H1 (cell line): Measurements from ENCODE around the gene USF1. TPM values are rescaled to one million over a fixed set of nuclear protein-coding genes. Genes with fewer than 3 reads are reported as not detected.

ENCODE experiments used
- ATF3 ChIP-seq: IDR thresholded peaks from 2 replicates; pipeline ENCODE4 v1.6.1; 2011; ENCODE audit warnings: low read depth, mild to moderate bottlenecking, low read length; ENCODE audit not compliant: insufficient read depth
- BCL11A ChIP-seq, 2 experiments: IDR thresholded peaks; one replicate each; pipeline ENCODE4 v1.6.1; 2011; ENCODE audit warnings: low read depth in 2 of 2, low read length in 2 of 2, mild to moderate bottlenecking in 2 of 2
- CBX5 ChIP-seq: fragments of 300-800, 300-1000 bp; sonication (generic); IDR thresholded peaks from 2 replicates; pipeline ENCODE4 v1.7.1; 2016; ENCODE audit warnings: antibody characterized with exemption, low read length, low read depth
- CTBP2 ChIP-seq: IDR thresholded peaks from 2 replicates; pipeline ENCODE4 v1.7.0; 2011; ENCODE audit warnings: borderline replicate concordance, mild to moderate bottlenecking, moderate library complexity, mixed read lengths, low read length; ENCODE audit not compliant: insufficient read depth, insufficient read length
- GTF2F1 ChIP-seq: IDR thresholded peaks from 2 replicates; pipeline ENCODE4 v1.6.1; 2012; ENCODE audit warnings: low read depth, low read length, improper control_type of control experiment, borderline replicate concordance
- POLR2A ChIP-seq, 2 experiments: IDR thresholded peaks; 1 replicate in 1 of 2; 2 replicates in 1 of 2; pipeline ENCODE4 v1.6.1; 2011; ENCODE audit warnings: low read depth in 2 of 2, low read length in 2 of 2, mild to moderate bottlenecking in 2 of 2; ENCODE audit errors: control extremely low read depth in 1 of 2
- SUZ12 ChIP-seq: fragments of 200-600 bp; sonication (generic); IDR thresholded peaks from 2 replicates; pipeline ENCODE4 v1.6.1; 2012; ENCODE audit warnings: mild to moderate bottlenecking, inconsistent platforms, low read length, moderate library complexity, mixed read lengths
- TAF7 ChIP-seq: optimal IDR thresholded peaks from 2 replicates; pipeline ENCODE3; 2011; ENCODE audit warnings: low read depth, mild to moderate bottlenecking, inconsistent platforms, low read length, moderate library complexity, borderline replicate concordance
- polyA plus RNA-seq, 7 experiments: library from polyadenylated mRNA; depleted of rRNA in 3 of 7; stranded (reverse) in 5 of 7; unstranded in 2 of 7; fragments of >200 nt in 5 of 7; fragments of 200-250 nt in 2 of 7; gene quantifications; 1 replicate in 5 of 7; 2 replicates in 1 of 7; 4 replicates in 1 of 7; pipeline versions ENCODE4 v1.2.1 to v1.2.3, GENCODE V29; 2011 to 2013; ENCODE audit warnings: missing spikeins in 2 of 7, mixed read lengths in 2 of 7
- total RNA-seq: library from RNA; stranded (reverse); fragmentation: NEBNext Ultra II Directional; extraction: Animal tissue kit (Norgen Biotek cat#: 25700); gene quantifications from 2 replicates; pipeline ENCODE4 v1.2.1, GENCODE V29; 2021
- TF ChIP-seq, protein P1 (sequence below): fragments of 300-600 bp; sonication (generic); IDR thresholded peaks from 2 replicates; pipeline ENCODE4 v1.7.1; 2012; ENCODE audit warnings: low read length, moderate library complexity, mild to moderate bottlenecking, inconsistent platforms; ENCODE audit not compliant: insufficient replicate concordance

USF1 gene
- total and polyA plus RNA-seq, 2 of the 8 experiments (the other 6 are each of a cell fraction or from before 2014, with no cell fraction given): 45.7 to 68.9 TPM

- TF ChIP-seq, protein P1, sequence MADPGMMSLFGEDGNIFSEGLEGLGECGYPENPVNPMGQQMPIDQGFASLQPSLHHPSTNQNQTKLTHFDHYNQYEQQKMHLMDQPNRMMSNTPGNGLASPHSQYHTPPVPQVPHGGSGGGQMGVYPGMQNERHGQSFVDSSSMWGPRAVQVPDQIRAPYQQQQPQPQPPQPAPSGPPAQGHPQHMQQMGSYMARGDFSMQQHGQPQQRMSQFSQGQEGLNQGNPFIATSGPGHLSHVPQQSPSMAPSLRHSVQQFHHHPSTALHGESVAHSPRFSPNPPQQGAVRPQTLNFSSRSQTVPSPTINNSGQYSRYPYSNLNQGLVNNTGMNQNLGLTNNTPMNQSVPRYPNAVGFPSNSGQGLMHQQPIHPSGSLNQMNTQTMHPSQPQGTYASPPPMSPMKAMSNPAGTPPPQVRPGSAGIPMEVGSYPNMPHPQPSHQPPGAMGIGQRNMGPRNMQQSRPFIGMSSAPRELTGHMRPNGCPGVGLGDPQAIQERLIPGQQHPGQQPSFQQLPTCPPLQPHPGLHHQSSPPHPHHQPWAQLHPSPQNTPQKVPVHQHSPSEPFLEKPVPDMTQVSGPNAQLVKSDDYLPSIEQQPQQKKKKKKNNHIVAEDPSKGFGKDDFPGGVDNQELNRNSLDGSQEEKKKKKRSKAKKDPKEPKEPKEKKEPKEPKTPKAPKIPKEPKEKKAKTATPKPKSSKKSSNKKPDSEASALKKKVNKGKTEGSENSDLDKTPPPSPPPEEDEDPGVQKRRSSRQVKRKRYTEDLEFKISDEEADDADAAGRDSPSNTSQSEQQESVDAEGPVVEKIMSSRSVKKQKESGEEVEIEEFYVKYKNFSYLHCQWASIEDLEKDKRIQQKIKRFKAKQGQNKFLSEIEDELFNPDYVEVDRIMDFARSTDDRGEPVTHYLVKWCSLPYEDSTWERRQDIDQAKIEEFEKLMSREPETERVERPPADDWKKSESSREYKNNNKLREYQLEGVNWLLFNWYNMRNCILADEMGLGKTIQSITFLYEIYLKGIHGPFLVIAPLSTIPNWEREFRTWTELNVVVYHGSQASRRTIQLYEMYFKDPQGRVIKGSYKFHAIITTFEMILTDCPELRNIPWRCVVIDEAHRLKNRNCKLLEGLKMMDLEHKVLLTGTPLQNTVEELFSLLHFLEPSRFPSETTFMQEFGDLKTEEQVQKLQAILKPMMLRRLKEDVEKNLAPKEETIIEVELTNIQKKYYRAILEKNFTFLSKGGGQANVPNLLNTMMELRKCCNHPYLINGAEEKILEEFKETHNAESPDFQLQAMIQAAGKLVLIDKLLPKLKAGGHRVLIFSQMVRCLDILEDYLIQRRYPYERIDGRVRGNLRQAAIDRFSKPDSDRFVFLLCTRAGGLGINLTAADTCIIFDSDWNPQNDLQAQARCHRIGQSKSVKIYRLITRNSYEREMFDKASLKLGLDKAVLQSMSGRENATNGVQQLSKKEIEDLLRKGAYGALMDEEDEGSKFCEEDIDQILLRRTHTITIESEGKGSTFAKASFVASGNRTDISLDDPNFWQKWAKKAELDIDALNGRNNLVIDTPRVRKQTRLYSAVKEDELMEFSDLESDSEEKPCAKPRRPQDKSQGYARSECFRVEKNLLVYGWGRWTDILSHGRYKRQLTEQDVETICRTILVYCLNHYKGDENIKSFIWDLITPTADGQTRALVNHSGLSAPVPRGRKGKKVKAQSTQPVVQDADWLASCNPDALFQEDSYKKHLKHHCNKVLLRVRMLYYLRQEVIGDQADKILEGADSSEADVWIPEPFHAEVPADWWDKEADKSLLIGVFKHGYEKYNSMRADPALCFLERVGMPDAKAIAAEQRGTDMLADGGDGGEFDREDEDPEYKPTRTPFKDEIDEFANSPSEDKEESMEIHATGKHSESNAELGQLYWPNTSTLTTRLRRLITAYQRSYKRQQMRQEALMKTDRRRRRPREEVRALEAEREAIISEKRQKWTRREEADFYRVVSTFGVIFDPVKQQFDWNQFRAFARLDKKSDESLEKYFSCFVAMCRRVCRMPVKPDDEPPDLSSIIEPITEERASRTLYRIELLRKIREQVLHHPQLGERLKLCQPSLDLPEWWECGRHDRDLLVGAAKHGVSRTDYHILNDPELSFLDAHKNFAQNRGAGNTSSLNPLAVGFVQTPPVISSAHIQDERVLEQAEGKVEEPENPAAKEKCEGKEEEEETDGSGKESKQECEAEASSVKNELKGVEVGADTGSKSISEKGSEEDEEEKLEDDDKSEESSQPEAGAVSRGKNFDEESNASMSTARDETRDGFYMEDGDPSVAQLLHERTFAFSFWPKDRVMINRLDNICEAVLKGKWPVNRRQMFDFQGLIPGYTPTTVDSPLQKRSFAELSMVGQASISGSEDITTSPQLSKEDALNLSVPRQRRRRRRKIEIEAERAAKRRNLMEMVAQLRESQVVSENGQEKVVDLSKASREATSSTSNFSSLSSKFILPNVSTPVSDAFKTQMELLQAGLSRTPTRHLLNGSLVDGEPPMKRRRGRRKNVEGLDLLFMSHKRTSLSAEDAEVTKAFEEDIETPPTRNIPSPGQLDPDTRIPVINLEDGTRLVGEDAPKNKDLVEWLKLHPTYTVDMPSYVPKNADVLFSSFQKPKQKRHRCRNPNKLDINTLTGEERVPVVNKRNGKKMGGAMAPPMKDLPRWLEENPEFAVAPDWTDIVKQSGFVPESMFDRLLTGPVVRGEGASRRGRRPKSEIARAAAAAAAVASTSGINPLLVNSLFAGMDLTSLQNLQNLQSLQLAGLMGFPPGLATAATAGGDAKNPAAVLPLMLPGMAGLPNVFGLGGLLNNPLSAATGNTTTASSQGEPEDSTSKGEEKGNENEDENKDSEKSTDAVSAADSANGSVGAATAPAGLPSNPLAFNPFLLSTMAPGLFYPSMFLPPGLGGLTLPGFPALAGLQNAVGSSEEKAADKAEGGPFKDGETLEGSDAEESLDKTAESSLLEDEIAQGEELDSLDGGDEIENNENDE: no peak
- TF ChIP-seq TAF7 (no peak), GTF2F1 (no peak), BCL11A (IDR thresholded peaks at IDR 0.05; ENCODE audit: low read depth in 2 of 2, low read length in 2 of 2) (no peak), SUZ12 (no peak), CBX5 (no peak), POLR2A (IDR thresholded peaks at IDR 0.05; ENCODE audit: control extremely low read depth in 1 of 2, low read depth in 2 of 2, low read length in 2 of 2) (no peak), ATF3 (no peak), CTBP2 (no peak)
These were observed 36.8 kb downstream of the USF1 start (continued) for GRCh38 chr1:161008869-161009510.
